Stimulated activated CD8-positive, alpha-beta memory T cell treated with anti-CD3 and anti-CD28 coated beads, Interleukin-2, amount 100 ng/mL, for 1 hour (primary cell): Measurements from ENCODE around the gene ARHGEF4.

ENCODE experiments used
- DNase-seq, 2 donors: peaks; one replicate each; pipeline ENCODE4 v3.0.0-alpha.2; 2020; ENCODE audit warnings: low read depth in 2 of 2

The ARHGEF4 gene

GRCh38 chr2:130917006-130917688 is 80.4 kb downstream of the ARHGEF4 start:
- no peak for DNase-seq

DNA sequence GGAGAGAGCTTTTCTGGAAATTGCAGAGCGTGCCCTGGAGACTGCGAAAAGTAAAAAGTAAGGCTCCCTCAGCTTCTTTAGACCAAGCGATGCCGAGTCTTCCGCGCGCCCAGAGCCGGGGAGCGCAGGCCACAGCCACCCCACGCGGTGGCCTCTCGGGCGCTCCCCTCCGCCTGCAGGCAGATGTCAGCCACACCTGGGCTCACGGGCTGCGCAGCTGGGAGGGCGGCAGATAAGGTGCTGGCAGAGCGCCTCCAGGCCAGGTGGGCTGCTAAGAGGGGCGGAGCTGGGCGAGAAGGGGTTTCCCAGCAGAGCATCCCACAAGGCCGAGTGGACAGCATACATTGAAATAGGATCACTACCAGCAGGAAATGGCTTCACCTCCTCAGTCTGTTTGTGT is 81.7 kb downstream of the ARHGEF4 start:
- DNase-seq, result no peak

DNA sequence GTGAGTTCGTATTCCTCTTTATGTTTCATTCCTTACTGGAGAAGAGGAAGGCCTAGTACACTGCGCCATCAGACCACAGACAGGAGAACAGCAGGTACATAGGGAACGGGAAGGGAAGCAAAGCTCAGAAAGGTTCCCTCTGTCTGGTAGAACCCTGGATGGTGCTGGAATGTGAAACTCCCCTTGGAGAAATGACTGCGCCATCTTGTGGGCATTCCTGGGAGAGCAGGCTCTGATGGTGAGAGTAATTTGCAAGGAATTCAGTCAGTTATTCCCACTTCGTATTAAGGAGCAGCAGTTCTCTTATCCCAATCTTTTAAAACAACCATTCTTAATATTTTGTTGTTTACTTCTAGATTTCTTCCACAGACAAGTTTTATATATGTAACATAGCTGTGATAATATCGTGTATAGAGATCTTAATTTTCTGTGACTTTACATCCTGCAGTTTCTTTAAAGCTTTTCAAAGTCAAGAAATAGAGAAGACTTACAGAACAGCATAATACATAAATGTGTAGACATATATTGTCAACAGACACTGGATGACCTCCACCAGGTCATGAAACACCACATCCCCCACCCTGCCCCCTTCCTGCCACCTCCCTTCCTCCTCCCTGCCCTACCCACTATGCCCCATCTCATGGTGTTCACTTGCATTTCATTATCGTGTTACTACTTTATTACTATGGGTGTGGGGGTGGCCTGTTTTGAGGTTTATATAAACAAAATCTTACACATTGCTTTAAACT is 83.9 kb downstream of the ARHGEF4 start:
- peak; percentile 23 to 32 for DNase-seq

DNA sequence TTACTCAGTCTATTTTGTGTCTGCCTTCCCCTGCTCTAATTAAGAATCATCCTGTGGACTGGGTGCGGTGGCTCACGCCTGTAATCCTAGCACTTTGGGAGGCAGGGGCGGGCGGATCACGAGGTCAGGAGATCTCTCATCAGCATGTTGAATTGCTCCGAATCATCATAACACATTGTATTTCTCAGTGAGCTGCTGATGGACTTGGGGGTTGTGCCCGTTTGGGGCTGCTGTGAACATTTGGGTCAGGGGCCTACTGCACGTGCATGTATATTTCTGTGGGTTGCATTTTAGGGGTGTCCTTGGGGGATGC is 84.4 kb downstream of the ARHGEF4 start:
- DNase-seq, result no peak

DNA sequence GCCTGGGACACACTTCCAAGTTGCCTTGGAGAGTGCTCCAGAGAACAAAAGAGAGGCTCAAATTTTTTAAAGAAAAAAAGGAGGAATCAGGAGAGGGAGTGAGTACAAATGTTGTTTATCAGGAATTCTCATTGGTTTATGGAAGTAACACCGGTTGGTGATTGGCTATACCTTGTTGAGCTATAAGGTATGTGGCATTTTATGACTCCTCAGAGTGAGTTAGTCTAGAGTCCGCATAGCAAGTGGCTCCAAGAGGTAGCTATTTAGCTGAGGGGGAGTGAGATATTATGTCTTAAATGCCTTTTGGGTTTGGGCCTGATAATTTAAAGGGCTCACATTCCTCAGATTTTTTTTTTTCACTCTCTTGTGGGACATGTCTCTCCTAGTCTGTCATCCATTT is 85.7 kb downstream of the ARHGEF4 start:
- DNase-seq, result no peak

DNA sequence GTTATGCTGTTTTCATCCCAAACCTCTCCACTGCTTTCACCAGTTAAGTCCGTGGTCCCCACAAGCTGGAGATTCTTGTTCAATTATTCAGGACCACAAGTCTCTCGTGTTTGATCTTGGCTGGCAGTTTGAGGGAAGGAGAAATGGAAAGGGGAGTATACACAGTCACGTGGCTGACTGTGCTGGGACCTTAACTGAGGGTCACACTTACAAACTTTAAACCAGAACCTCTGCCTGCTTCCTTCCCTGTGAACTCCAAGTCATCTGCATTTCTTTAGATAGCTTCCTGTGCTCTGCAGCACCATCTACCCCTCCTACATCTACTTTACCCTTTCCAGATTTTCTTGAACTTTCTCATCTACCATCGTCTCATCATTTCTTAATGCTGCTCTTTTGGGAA is 91.7 kb downstream of the ARHGEF4 start:
- DNase-seq, result no peak

DNA sequence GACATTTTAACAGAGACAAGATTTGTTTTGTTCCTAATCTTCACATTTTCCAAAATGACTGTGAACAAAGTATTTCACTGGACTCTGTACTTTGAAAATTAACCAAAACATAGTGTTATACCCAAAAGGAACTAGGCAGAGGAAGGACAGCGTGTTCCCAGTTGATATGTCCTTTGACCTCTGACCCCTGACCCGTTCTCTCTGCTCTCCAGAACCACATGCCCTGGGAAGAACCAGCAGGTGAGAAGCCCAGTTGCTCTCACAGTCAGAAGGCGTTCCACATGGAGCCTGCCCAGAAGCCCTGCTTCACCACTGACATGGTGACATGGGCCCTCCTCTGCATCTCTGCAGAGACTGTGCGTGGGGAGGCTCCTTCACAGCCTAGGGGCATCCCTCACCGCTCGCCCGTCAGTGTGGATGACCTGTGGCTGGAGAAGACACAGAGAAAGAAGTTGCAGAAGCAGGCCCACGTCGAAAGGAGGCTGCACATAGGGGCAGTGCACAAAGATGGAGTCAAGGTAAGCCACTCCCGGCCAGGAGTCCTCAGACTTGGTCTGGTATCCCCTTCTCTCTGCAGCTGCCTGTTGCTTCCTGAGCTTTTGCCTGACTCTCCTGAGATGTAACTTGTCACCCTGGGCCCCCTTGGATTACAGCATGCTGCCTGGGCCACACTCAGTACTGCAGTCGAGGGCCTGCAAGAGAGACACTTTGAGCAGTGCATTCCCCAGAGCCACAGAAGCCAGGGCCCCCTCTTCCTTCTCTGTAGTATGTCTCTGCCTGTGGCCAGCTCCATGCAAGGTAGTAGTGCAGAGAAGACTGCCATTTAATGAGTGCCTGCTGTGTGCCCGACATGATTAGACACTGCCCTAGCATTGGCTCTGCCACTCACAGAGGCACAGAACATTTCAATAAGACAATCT is 94.3 kb downstream of the ARHGEF4 start:
- DNase-seq, result no peak

DNA sequence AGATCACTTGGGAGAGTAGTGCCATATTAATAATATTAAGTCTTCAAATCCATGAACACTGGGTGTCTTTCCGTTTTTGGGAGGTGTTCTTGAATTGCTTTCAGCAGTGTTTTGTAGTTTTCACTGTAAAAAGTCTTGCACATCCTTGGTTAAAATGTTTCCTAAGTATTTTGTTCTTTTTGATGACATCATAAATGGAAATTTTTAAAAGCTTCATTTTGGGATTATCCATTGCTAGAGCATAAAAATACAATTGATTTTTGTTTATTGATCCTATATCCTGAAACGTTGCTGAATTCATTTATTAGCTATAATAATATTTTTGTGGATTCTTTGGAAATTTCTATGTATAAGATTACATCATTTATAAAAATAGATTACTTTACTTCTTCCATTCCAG is 96.8 kb downstream of the ARHGEF4 start:
- DNase-seq, result no peak

DNA sequence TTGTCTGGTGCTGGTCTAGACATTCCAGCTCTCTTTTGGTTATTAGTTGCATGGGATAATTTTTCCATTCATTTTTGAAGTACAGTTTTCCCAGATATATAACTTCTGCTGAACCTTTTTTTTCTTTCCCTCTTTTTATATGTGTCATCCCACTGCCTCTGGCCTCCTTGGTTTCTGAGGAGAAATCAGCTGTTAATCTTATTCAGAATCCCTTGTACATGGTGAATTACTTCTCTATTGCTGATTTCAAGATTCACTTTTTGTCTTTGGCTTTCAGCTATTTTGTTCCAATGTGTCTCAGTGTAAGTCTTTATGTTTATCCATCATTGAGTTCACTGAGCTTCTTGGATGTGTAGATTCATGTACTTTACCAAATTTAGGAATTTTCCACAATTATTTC is 99.7 kb downstream of the ARHGEF4 start:
- DNase-seq, result no peak

DNA sequence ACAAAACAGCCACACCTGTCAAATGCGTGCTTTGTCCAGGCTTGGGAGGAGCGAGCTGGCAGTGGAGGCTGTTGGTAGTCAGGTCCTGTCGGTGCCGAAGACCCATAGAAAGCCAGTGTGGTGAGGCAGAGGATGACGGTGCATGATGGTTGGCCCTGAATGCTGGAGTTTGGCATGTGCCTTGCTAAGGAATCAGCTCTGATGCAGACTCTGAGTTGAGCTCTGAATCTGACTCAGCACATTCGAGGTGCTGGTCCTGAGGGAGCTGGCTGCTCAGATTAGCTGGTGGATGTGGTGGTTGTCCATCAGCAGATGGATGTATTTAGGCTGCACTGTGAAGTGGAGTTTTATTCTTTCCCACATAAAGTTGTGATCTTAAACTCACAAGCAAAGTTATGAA is 111.3 kb downstream of the ARHGEF4 start:
- no peak for DNase-seq

GRCh38 chr2:130949954-130950353 is 113.2 kb downstream of the ARHGEF4 start:
- no peak for DNase-seq

DNA sequence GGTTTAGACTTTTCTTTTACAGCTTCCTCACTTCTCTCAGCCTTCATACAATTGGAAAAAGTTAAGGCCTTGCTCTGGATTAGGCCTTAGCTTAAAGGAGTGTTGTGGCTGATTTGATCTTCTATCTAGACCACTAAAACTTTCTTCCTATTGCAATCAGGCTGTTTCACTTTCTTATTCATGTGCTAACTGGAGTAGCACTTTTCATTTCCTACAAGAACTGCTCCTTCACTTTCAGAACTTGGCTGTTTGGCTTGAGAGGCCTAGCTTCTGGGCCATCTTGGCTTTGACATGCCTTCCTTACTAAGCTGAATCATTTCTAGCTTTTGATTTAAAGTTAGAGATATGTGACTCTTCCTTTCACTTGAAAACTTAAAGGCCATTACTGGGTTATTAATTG is 114.3 kb downstream of the ARHGEF4 start:
- no peak for DNase-seq

DNA sequence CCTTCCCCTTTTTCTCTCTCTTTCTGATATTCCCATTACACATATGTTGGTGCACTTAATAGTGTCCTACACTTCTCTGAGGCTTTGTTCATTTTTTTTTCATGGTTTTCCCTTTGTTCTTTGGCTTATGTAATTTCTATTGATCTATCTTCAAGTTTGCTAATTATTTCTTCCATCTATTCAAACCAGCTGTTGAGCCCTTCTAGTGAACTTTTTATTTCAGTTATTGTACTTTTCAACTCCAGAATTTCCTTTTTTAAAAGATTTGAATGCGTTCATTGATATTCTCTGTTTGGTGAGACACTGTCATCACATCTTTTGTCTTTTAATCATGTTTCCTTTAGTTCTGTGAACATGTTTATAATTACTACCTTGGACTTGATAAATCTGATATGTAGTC is 118.2 kb downstream of the ARHGEF4 start:
- no peak for DNase-seq

DNA sequence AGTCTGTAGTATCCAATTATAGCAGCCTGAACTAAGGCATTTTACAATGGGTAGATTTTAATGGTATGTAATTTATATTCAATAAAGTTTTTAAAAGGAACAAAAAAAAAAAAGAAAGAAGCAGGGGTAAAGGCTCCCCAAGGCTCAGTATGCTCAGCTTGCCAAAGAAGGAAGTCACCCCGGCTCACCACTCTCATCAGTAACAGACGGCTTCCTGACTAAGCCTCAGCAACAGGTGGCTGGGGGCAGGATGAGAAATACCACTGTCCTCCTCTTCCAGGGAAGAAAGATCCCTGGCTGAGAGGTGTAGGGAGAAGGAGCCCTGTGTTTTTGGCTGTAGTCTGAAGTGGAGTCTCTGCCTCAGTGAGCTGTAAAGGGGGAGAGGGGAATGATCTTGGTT is 121.2 kb downstream of the ARHGEF4 start:
- DNase-seq, result no peak

GRCh38 chr2:130963196-130963848 is 126.6 kb downstream of the ARHGEF4 start:
- DNase-seq, result no peak

DNA sequence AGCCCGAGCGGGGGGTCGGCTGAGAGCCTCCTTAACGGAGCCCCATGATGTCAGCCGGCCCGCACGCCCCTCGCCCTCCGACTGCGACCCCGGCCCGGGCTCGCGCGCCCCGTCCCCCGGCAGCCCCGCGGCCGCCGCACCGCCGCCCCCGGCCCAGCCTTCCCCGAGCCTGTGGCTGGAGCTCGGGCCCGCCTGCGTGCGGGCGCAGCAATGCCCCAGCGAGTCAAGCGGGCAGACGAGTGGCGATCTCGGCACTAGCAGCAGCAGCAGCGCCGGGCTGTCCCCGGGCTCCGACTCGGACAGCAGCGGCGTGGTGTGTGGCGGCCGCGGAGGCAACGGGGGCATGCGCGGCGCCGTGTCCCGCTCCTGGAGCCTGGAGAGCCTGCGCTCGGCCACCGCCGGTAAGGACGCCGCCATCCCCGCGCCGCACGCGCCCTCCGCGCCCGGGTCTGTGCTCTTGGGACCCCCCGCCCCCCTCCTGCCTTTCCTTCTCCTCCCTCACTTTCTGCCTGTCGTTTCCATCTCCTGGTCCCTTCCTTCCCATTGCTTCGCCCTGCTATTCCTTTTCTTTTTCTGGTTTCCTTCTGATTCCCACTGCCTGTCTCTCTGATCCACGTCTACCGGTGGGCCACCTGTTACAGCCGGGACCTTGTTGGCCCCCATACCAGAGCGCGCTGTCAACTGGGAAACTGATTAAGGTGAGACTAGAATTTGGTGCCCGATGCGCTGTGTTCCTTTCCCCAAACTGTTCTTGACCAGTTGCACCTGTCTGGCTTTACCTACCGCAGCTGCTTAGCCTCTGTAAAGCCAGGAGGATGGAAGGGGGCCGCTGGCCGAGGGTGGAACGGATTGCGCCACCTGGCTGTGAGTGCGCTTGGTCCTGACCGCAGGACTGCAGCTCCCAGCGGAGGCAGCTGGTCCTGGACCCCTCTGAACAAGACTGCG is 127.4 kb downstream of the ARHGEF4 start:
- DNase-seq, result no peak

DNA sequence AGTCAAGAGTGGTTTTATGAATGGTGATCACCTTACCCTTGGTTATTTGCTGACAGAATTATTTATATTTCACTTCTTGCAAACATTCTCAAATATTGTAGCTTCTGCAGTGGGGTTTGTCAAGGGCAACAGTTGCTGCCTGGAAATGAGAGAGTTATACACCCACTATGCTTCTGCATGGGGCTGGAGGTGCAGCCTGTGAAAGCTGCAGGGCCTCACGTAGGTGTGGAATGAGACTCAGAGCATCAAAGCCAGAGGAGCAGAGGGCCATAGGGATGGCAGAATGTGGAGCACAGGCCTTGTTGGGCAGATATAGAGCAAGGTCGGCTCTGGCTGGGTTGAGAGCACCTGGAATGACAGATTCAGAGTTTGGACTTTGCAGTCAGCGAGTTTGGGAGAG is 128.2 kb downstream of the ARHGEF4 start:
- DNase-seq, result no peak

GRCh38 chr2:130966149-130966774 is 129.5 kb downstream of the ARHGEF4 start:
- DNase-seq, result no peak

DNA sequence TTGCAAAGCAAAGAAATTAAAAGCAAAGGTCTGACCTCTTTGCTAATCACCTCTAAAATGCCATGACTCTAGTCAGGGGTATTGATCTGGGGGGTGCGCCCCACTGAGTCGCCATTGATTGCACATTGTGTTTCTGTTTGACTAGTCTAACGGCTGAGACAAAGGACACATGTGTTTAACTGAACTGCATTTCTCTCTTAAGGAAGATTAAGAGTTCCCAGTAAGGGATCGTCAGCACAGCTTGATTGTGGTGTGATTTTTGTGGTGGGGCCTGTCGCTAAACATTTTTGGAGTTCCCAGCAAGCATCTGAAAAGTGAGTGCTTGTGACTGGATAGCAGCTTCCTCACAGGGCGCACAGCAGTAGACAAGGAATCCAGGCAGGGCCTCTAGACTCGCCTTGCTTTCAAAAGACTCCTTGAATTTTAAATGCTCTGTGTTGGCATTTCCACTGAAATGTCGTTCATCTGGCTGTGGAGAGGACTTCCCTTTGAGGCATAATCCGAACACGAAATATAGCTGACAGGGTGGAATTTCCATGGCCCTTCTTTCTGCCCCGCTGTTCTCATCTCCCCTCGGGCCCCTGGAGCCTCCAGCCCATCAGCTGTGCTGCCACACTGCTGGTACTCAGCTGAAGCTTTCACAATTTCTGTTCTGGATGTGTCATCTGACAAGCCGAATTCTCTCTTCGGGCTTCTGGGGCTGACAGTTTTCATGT is 130.2 kb downstream of the ARHGEF4 start:
- no peak for DNase-seq

- DNase-seq, result no peak
These were observed 135.7 kb downstream of the ARHGEF4 start for GRCh38 chr2:130972410-130972809.
